H9 (cell line): ENCODE data around the gene EPC2. TPM values are rescaled to one million over a fixed set of nuclear protein-coding genes. Genes with fewer than 3 reads are reported as not detected.
"Not testable (repeated sequence)": the region's sequence is repeated elsewhere in the genome, so short reads cannot be mapped to it uniquely, and the experiment has no call there.

ENCODE experiments used
- DNase-seq: peaks from one replicate; pipeline ENCODE4 v3.0.0-alpha.2; 2017
- H2AFZ ChIP-seq: one replicate; pipeline ENCODE4 v1.6.1; 2013; ENCODE audit warnings: mild to moderate bottlenecking, low read length, control low read depth, moderate library complexity
- H2AK5ac ChIP-seq: 2 replicates; pipeline ENCODE4 v1.6.1; 2013; ENCODE audit warnings: low read length, control low read depth, mixed read lengths; ENCODE audit not compliant: insufficient read length
- H2BK120ac ChIP-seq: one replicate; pipeline ENCODE4 v1.6.1; 2013; ENCODE audit warnings: low read depth, mild to moderate bottlenecking, low read length, control low read depth, inconsistent platforms; ENCODE audit not compliant: poor library complexity, severe bottlenecking
- H2BK12ac ChIP-seq: 2 replicates; pipeline ENCODE4 v1.6.1; 2013; ENCODE audit warnings: low read length, control low read depth, mixed read lengths, low read depth; ENCODE audit not compliant: insufficient read length
- H2BK15ac ChIP-seq: 2 replicates; pipeline ENCODE4 v1.6.1; 2013; ENCODE audit warnings: low read depth, low read length, control low read depth
- H2BK20ac ChIP-seq: one replicate; pipeline ENCODE4 v1.6.1; 2013; ENCODE audit warnings: low read depth, mild to moderate bottlenecking, low read length, control low read depth, inconsistent platforms; ENCODE audit not compliant: poor library complexity, severe bottlenecking
- H2BK5ac ChIP-seq: 2 replicates; pipeline ENCODE4 v1.6.1; 2013; ENCODE audit warnings: low read length, control low read depth, mixed read lengths; ENCODE audit not compliant: insufficient read length
- H3K14ac ChIP-seq: 2 replicates; pipeline ENCODE4 v1.6.1; 2013; ENCODE audit warnings: low read length, control low read depth; ENCODE audit not compliant: insufficient read depth
- H3K18ac ChIP-seq: 2 replicates; pipeline ENCODE4 v1.6.1; 2013; ENCODE audit warnings: low read depth, mild to moderate bottlenecking, mixed read lengths, low read length, control low read depth; ENCODE audit not compliant: insufficient read length
- H3K23ac ChIP-seq: 2 replicates; pipeline ENCODE4 v1.6.1; 2013; ENCODE audit warnings: low read length, control low read depth, mixed read lengths, low read depth; ENCODE audit not compliant: insufficient read length
- H3K23me2 ChIP-seq: 2 replicates; pipeline ENCODE4 v1.6.1; 2013; ENCODE audit warnings: low read depth, mild to moderate bottlenecking, mixed read lengths, low read length, control low read depth; ENCODE audit not compliant: insufficient read length, poor library complexity, severe bottlenecking
- H3K27ac ChIP-seq: 2 replicates; pipeline ENCODE4 v1.5.1; 2013; ENCODE audit warnings: low read length, control low read depth, mixed read lengths, low read depth; ENCODE audit not compliant: insufficient read length
- H3K27me3 ChIP-seq: 2 replicates; pipeline ENCODE4 v1.6.1; 2013; ENCODE audit warnings: low read length, control low read depth, inconsistent platforms; ENCODE audit not compliant: insufficient read depth
- H3K4ac ChIP-seq: 2 replicates; pipeline ENCODE4 v1.6.1; 2013; ENCODE audit warnings: low read depth, mild to moderate bottlenecking, control low read depth, inconsistent platforms, low read length, moderate library complexity
- H3K4me1 ChIP-seq: 2 replicates; pipeline ENCODE4 v1.6.1; 2013; ENCODE audit warnings: low read length, control low read depth, inconsistent platforms; ENCODE audit not compliant: insufficient read depth
- H3K4me2 ChIP-seq: 2 replicates; pipeline ENCODE4 v1.6.1; 2013; ENCODE audit warnings: low read length, control low read depth, mixed read lengths; ENCODE audit not compliant: insufficient read length, insufficient read depth
- H3K56ac ChIP-seq: 2 replicates; pipeline ENCODE4 v1.6.1; 2013; ENCODE audit warnings: low read depth, mild to moderate bottlenecking, mixed read lengths, low read length, control low read depth; ENCODE audit not compliant: insufficient read length
- H3K79me1 ChIP-seq: 2 replicates; pipeline ENCODE4 v1.6.1; 2013; ENCODE audit warnings: low read depth, mild to moderate bottlenecking, moderate library complexity, low read length, control low read depth, inconsistent platforms; ENCODE audit not compliant: insufficient read depth, poor library complexity, severe bottlenecking
- H3K79me2 ChIP-seq: 2 replicates; pipeline ENCODE4 v1.6.1; 2013; ENCODE audit warnings: low read length, control low read depth, inconsistent platforms; ENCODE audit not compliant: insufficient read depth
- H3K9ac ChIP-seq: 2 replicates; pipeline ENCODE4 v1.6.1; 2013; ENCODE audit warnings: low read length, control low read depth, mixed read lengths; ENCODE audit not compliant: insufficient read length; ENCODE audit errors: extremely low read depth
- H3K9me3 ChIP-seq: one replicate; pipeline ENCODE4 v1.6.1; 2013; ENCODE audit warnings: low read depth, low read length, inconsistent platforms; ENCODE audit not compliant: control insufficient read depth
- H3T11ph ChIP-seq: one replicate; pipeline ENCODE4 v1.6.1; 2013; ENCODE audit warnings: mild to moderate bottlenecking, low read length, control low read depth, inconsistent platforms
- H4K20me1 ChIP-seq: one replicate; pipeline ENCODE4 v1.6.1; 2013; ENCODE audit not compliant: control insufficient read depth, insufficient read length, insufficient read depth
- H4K5ac ChIP-seq: 2 replicates; pipeline ENCODE4 v1.6.1; 2013; ENCODE audit warnings: low read depth, mild to moderate bottlenecking, mixed read lengths, low read length, control low read depth; ENCODE audit not compliant: insufficient read length
- H4K8ac ChIP-seq: replicated peaks from 2 replicates; pipeline ENCODE4 v1.6.1; 2013; ENCODE audit warnings: low read length, control low read depth, mixed read lengths, low read depth; ENCODE audit not compliant: insufficient read length
- H4K91ac ChIP-seq: 2 replicates; pipeline ENCODE4 v1.6.1; 2013; ENCODE audit warnings: low read depth, mild to moderate bottlenecking, moderate library complexity, mixed read lengths, low read length, control low read depth; ENCODE audit not compliant: insufficient read length
- H3K27ac Mint-ChIP-seq, 3 experiments: 2 replicates in 2 of 3; 3 replicates in 1 of 3; pipeline ENCODE4 v1.8.0; 2020 to 2021; ENCODE audit warnings: mixed read lengths in 3 of 3, mild to moderate bottlenecking in 1 of 3, moderate library complexity in 1 of 3
- H3K27me3 Mint-ChIP-seq: 2 replicates; pipeline ENCODE4 v1.8.0; 2021; ENCODE audit warnings: low read depth, mild to moderate bottlenecking, moderate library complexity, mixed read lengths
- H3K36me3 Mint-ChIP-seq, 3 experiments: 2 replicates in 2 of 3; 3 replicates in 1 of 3; pipeline ENCODE4 v1.8.0; 2020 to 2021; ENCODE audit warnings: low read depth in 3 of 3, mixed read lengths in 3 of 3; ENCODE audit not compliant: insufficient read depth in 1 of 3
- H3K4me1 Mint-ChIP-seq, 2 experiments: 2 replicates each; pipeline ENCODE4 v1.8.0; 2020; ENCODE audit warnings: mixed read lengths in 2 of 2
- H3K4me3 Mint-ChIP-seq, 2 experiments: 2 replicates in 1 of 2; 3 replicates in 1 of 2; pipeline ENCODE4 v1.8.0; 2020 to 2021; ENCODE audit warnings: mild to moderate bottlenecking in 2 of 2, mixed read lengths in 2 of 2, moderate library complexity in 1 of 2
- H3K9me3 Mint-ChIP-seq, 2 experiments: 2 replicates in 1 of 2; 3 replicates in 1 of 2; pipeline ENCODE4 v1.8.0; 2020; ENCODE audit warnings: mild to moderate bottlenecking in 2 of 2, mixed read lengths in 2 of 2, moderate library complexity in 1 of 2
- WGBS: extraction: QIAGEN DNeasy Blood & Tissue Kit; methylation state at CpG from one replicate; pipeline ENCODE4 v1.1.7; 2013; ENCODE audit warnings: missing lambda C conversion rate, low lambda C conversion rate, mixed read lengths; ENCODE audit not compliant: insufficient read length; ENCODE audit errors: extremely low coverage; 5-methylcytosine and 5-hydroxymethylcytosine counted together
- total RNA-seq: library from RNA; stranded (reverse); gene quantifications from 2 replicates; pipeline ENCODE4 v1.2.1, GENCODE V29; 2021
- TF ChIP-seq, protein P1 (sequence below): fragments of 200-600 bp; sonication (generic); conservative IDR thresholded peaks from 3 replicates; pipeline ENCODE4 v1.8.0; 2021; ENCODE audit warnings: antibody characterized with exemption, mild to moderate bottlenecking

Gene EPC2
- total RNA-seq, 1 experiment from 2014 or later = 31.3 TPM

DNA sequence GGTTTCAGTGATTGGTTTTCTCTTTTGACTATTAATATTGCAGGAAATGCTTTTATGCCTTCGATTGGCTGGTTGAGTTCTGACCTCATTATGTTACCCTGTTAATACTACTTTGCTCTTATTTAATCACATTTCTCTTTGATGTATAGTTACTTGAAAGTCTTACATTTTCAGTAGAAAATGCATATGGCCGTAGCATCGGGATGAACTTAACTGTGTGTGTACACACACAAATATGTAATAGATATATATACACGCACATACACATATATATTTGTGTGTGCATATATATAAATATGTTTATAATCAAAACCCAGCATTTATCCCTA lies 1.6 kb downstream of the EPC2 start:
- Histone ChIP-seq H3K4me1 (no peaks in the 10 kb centered on the region; the same call in 1 of the 2 replicates), H3K27me3 (no peaks in the 10 kb centered on the region), H2AFZ (no peak overlapping the region), H3K4ac (no peak overlapping the region), H3T11ph (no peak overlapping the region), H2BK12ac (no peak overlapping the region), H3K79me2 (peaks cover 31% of the 10 kb centered on the region), H3K23me2 (peaks cover 12% of the 10 kb centered on the region), H4K20me1 (no peaks in the 10 kb centered on the region), H4K5ac (no peak overlapping the region), H3K79me1 (no peaks in the 10 kb centered on the region), H4K91ac (no peak overlapping the region), H2BK5ac (no peak overlapping the region), H3K56ac (no peak overlapping the region), H3K9ac (peak overlapping the region; percentile 52), H2BK120ac (no peak overlapping the region), H3K18ac (no peak overlapping the region), H3K4me2 (peak overlapping the region; percentile 100), H3K27ac (no peak overlapping the region), H3K23ac (no peak overlapping the region), H3K9me3 (no peaks in the 10 kb centered on the region), H2BK20ac (no peak overlapping the region), H4K8ac (no peak overlapping the region), H2BK15ac (no peak overlapping the region), H3K14ac (no peak overlapping the region), H2AK5ac (no peak overlapping the region)
- H3K27ac Mint-ChIP-seq = peak overlapping the region in 1 of 3 experiments; percentile 56; a peak in 2 of 7 replicates
- peaks cover 0 to 2% (median 0%) of the 10 kb centered on the region in 3 experiments; a peak in 1 of 7 replicates for H3K36me3 Mint-ChIP-seq
- H3K9me3 Mint-ChIP-seq = peaks cover 0 to 2% of the 10 kb centered on the region in 2 experiments; a peak in 1 of 5 replicates
- peaks cover 16% of the 10 kb centered on the region for H3K27me3 Mint-ChIP-seq
- TF ChIP-seq, protein P1, sequence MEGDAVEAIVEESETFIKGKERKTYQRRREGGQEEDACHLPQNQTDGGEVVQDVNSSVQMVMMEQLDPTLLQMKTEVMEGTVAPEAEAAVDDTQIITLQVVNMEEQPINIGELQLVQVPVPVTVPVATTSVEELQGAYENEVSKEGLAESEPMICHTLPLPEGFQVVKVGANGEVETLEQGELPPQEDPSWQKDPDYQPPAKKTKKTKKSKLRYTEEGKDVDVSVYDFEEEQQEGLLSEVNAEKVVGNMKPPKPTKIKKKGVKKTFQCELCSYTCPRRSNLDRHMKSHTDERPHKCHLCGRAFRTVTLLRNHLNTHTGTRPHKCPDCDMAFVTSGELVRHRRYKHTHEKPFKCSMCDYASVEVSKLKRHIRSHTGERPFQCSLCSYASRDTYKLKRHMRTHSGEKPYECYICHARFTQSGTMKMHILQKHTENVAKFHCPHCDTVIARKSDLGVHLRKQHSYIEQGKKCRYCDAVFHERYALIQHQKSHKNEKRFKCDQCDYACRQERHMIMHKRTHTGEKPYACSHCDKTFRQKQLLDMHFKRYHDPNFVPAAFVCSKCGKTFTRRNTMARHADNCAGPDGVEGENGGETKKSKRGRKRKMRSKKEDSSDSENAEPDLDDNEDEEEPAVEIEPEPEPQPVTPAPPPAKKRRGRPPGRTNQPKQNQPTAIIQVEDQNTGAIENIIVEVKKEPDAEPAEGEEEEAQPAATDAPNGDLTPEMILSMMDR = no peak
- no CpG with 5 or more reads among the region's 4 CpGs for WGBS
- peak overlapping the region; percentile 93 for H3K4me3 Mint-ChIP-seq
- peaks cover 28 to 32% of the 10 kb centered on the region in 2 experiments for H3K4me1 Mint-ChIP-seq
- DNase-seq = no peak

GRCh38 chr2:148647711-148648110 lies 3.2 kb downstream of the EPC2 start:
- H2BK5ac ChIP-seq, H3K14ac ChIP-seq, H3K4me2 ChIP-seq, H3K36me3 Mint-ChIP-seq, H3K27ac Mint-ChIP-seq, H3K27me3 ChIP-seq, H3K79me1 ChIP-seq, H3K18ac ChIP-seq, H3K9me3 ChIP-seq, H2BK12ac ChIP-seq, H2AFZ ChIP-seq, H4K20me1 ChIP-seq, H3K23ac ChIP-seq, H3K4me1 ChIP-seq, H3K56ac ChIP-seq, DNase-seq, H2BK20ac ChIP-seq, H4K91ac ChIP-seq, H4K5ac ChIP-seq, H2BK15ac ChIP-seq, H2AK5ac ChIP-seq, H3K9ac ChIP-seq, H3K4ac ChIP-seq, H4K8ac ChIP-seq, H2BK120ac ChIP-seq, H3K4me3 Mint-ChIP-seq, H3T11ph ChIP-seq, H3K27ac ChIP-seq, H3K9me3 Mint-ChIP-seq: not testable (repeated sequence)
- no CpG with 5 or more reads among the region's 12 CpGs for WGBS
- H3K79me2 ChIP-seq = peaks cover 35% of the 10 kb centered on the region
- H3K23me2 ChIP-seq = peaks cover 12% of the 10 kb centered on the region
- Mint-ChIP-seq H3K27me3 (peaks cover 13% of the 10 kb centered on the region), H3K4me1 (peaks cover 42 to 44% of the 10 kb centered on the region in 2 experiments)
